B cell (primary cell): Measurements from ENCODE around the gene FBXO34. TPM values are rescaled to one million over a fixed set of nuclear protein-coding genes. Genes with fewer than 3 reads are reported as not detected.

Source experiments
- ATAC-seq: fragments of 200-7000 bp; cut with Tn5 transposase; one replicate; pipeline ENCODE4 v1.10.0; 2021; ENCODE audit warnings: low read depth, mild to moderate bottlenecking, moderate number of reproducible peaks, moderate library complexity
- CTCF ChIA-PET: fragments of 350-600 bp; sonication (Branson Sonifier 250); formaldehyde crosslinking; loops from one replicate; lab custom pipeline; 2021; ENCODE audit warnings: antibody characterized with exemption, inconsistent platforms; lab: Charles Lee
- POLR2A ChIA-PET: fragments of 350-600 bp; sonication (Branson Sonifier 250); formaldehyde crosslinking; loops from one replicate; lab custom pipeline; 2021; ENCODE audit warnings: antibody characterized with exemption; lab: Charles Lee
- DNase-seq: peaks from one replicate; pipeline ENCODE4 v3.0.0; 2013
- H2AFZ ChIP-seq: 2 replicates; pipeline ENCODE4 v1.6.1; 2012; ENCODE audit warnings: mild to moderate bottlenecking, low read depth, low read length; ENCODE audit not compliant: insufficient read depth, poor library complexity, severe bottlenecking
- H3K27ac ChIP-seq, 2 donors: 1 replicate in 1 of 2; 2 replicates in 1 of 2; pipeline ENCODE4 v1.5.1; 2012 to 2013; ENCODE audit warnings: low read length in 2 of 2, mild to moderate bottlenecking in 2 of 2, moderate library complexity in 1 of 2
- H3K27me3 ChIP-seq, 4 experiments: fragments of 200-600 bp in 1 of 4; sonication (generic) in 1 of 4; replicated peaks in 1 of 4; 1 replicate in 2 of 4; 2 replicates in 2 of 4; pipeline versions ENCODE4 v1.6.1 to v1.7.0; 2013 to 2016; ENCODE audit warnings: low read length in 3 of 4, mild to moderate bottlenecking in 2 of 4, mixed read lengths in 1 of 4, moderate library complexity in 1 of 4; ENCODE audit not compliant: insufficient read depth in 4 of 4, control insufficient read depth in 3 of 4; ENCODE audit errors: control extremely low read depth in 1 of 4
- H3K36me3 ChIP-seq, 2 experiments: replicated peaks in 1 of 2; 1 replicate in 1 of 2; 2 replicates in 1 of 2; pipeline versions ENCODE4 v1.6.1 to v1.7.1; 2013; ENCODE audit warnings: low read length in 1 of 2; ENCODE audit not compliant: insufficient read depth in 2 of 2, control insufficient read depth in 1 of 2; ENCODE audit errors: control extremely low read depth in 1 of 2, extremely low read depth in 1 of 2
- H3K4me1 ChIP-seq, 2 donors: fragments of 200-600 bp in 1 of 2; sonication (generic) in 1 of 2; 1 replicate in 1 of 2; 2 replicates in 1 of 2; pipeline versions ENCODE4 v1.5.1 to v1.6.1; 2013 to 2017; ENCODE audit warnings: low read length in 2 of 2; ENCODE audit not compliant: control insufficient read depth in 2 of 2, insufficient read depth in 2 of 2
- H3K4me2 ChIP-seq: replicated peaks from 2 replicates; pipeline ENCODE3; 2012; ENCODE audit warnings: mild to moderate bottlenecking, low read depth, low read length; ENCODE audit not compliant: poor library complexity, severe bottlenecking
- H3K4me3 ChIP-seq, 5 experiments: fragments of 200-600 bp in 1 of 5; sonication (generic) in 1 of 5; 1 replicate in 3 of 5; 2 replicates in 2 of 5; pipeline versions ENCODE4 v1.5.1 to v1.7.0; 2011 to 2016; ENCODE audit warnings: low read length in 4 of 5, mild to moderate bottlenecking in 4 of 5, low read depth in 2 of 5, control low read depth in 1 of 5, moderate library complexity in 1 of 5; ENCODE audit not compliant: insufficient read depth in 1 of 5; ENCODE audit errors: control extremely low read depth in 1 of 5, extremely low read depth in 1 of 5
- H3K79me2 ChIP-seq: fragments of 200-600 bp; sonication (generic); one replicate; pipeline ENCODE4 v1.6.0; 2016; ENCODE audit warnings: low read length; ENCODE audit not compliant: control insufficient read depth, insufficient read depth
- H3K9ac ChIP-seq: fragments of 200-600 bp; sonication (generic); 2 replicates; pipeline ENCODE4 v1.6.1; 2017; ENCODE audit warnings: mild to moderate bottlenecking, low read length, moderate library complexity
- H3K9me3 ChIP-seq, 3 donors: one replicate each; pipeline versions ENCODE4 v1.6.1 to v1.7.1; 2013; ENCODE audit warnings: low read length in 2 of 3; ENCODE audit not compliant: control insufficient read depth in 2 of 3, insufficient read depth in 1 of 3; ENCODE audit errors: control extremely low read depth in 1 of 3
- H4K20me1 ChIP-seq: 2 replicates; pipeline ENCODE4 v1.6.0; 2012; ENCODE audit warnings: mild to moderate bottlenecking, low read length; ENCODE audit not compliant: insufficient read depth, control insufficient read depth, poor library complexity, severe bottlenecking
- H3K27ac Mint-ChIP-seq: one replicate; pipeline ENCODE4 v1.8.0; 2021; ENCODE audit warnings: mixed read lengths
- H3K27me3 Mint-ChIP-seq: one replicate; pipeline ENCODE4 v1.8.0; 2021; ENCODE audit warnings: mixed read lengths
- H3K4me1 Mint-ChIP-seq: one replicate; pipeline ENCODE4 v1.8.0; 2021; ENCODE audit warnings: mixed read lengths
- H3K4me3 Mint-ChIP-seq: one replicate; pipeline ENCODE4 v1.8.0; 2021; ENCODE audit warnings: mixed read lengths
- H3K9me3 Mint-ChIP-seq: one replicate; pipeline ENCODE4 v1.8.0; 2022; ENCODE audit warnings: mixed read lengths; ENCODE audit not compliant: insufficient read depth
- CTCF ChIP-seq: fragments of 200-600 bp; IDR thresholded peaks from one replicate; pipeline ENCODE4 v1.8.0; 2022; ENCODE audit warnings: antibody characterized with exemption, mild to moderate bottlenecking
- EZH2 ChIP-seq: IDR thresholded peaks from 2 replicates; pipeline ENCODE4 v1.6.1; 2012; ENCODE audit warnings: borderline replicate concordance, low read depth, mild to moderate bottlenecking, moderate library complexity, low read length; ENCODE audit not compliant: insufficient read depth, poor library complexity, severe bottlenecking
- WGBS: methylation state at CpG from one replicate; pipeline ENCODE4 v1.1.5; 2013; ENCODE audit warnings: missing lambda C conversion rate; ENCODE audit not compliant: insufficient coverage; 5-methylcytosine and 5-hydroxymethylcytosine counted together
- intact Hi-C: fragments of 100-400 bp; cut with micrococcal nuclease; formaldehyde crosslinking; loops from one replicate; pipeline ENCODE4 v1.10.0; 2022
- polyA plus RNA-seq: library from polyadenylated mRNA; depleted of rRNA; stranded (reverse); fragments of >200 nt; gene quantifications from 2 replicates; pipeline ENCODE4 v1.2.3, GENCODE V29; 2012
- total RNA-seq, 2 donors: library from RNA; stranded (reverse); fragments of 120-200 nt in 1 of 2; gene quantifications; 1 replicate in 1 of 2; 2 replicates in 1 of 2; pipeline versions ENCODE4 v1.2.3 to v1.2.4, GENCODE V29; 2013 to 2022

The FBXO34 gene
- total and polyA plus RNA-seq, 2 donors (not counting 1 experiment from before 2014, with no cell fraction given) = 8.1 to 27.5 TPM

- Histone ChIP-seq H3K36me3 (peaks cover 0 to 3% of the 10 kb centered on the region in 2 experiments), H3K79me2 (peaks cover 88% of the 10 kb centered on the region), H4K20me1 (peaks cover 60% of the 10 kb centered on the region), H3K27me3 (no peaks in the 10 kb centered on the region), H3K4me1 (no peaks in the 10 kb centered on the region), H3K9ac (no peak overlapping the region), H3K27ac (no peak overlapping the region), H3K4me3 (no peak overlapping the region), H2AFZ (no peak overlapping the region), H3K9me3 (no peaks in the 10 kb centered on the region), H3K4me2 (no peak overlapping the region)
- ATAC-seq (no peak), DNase-seq (no peak)
- POLR2A ChIA-PET = no interaction called here
- intact Hi-C loops = no loop called here
- H3K27me3 Mint-ChIP-seq = no peaks in the 10 kb centered on the region
- TF ChIP-seq CTCF = no peak
- TF ChIP-seq EZH2 = no peak
- no peak overlapping the region for H3K4me3 Mint-ChIP-seq
- CTCF ChIA-PET = no interaction called here
- H3K9me3 Mint-ChIP-seq = no peaks in the 10 kb centered on the region
- no peak overlapping the region for H3K27ac Mint-ChIP-seq
- WGBS = 100% methylated on average over 2 of the region's 6 CpGs
- H3K4me1 Mint-ChIP-seq = peaks cover 23% of the 10 kb centered on the region
Observed at GRCh38 chr14:55288439-55288838, 17.2 kb downstream of the FBXO34 start.

- H3K9ac ChIP-seq = no peak overlapping the region
- H3K9me3 ChIP-seq = no peaks in the 10 kb centered on the region
- no peak overlapping the region for H3K27ac ChIP-seq
- no peaks in the 10 kb centered on the region for H3K4me1 ChIP-seq
- H3K36me3 ChIP-seq = no peaks in the 10 kb centered on the region
- Mint-ChIP-seq H3K4me3 (no peak overlapping the region), H3K27ac (no peak overlapping the region), H3K27me3 (no peaks in the 10 kb centered on the region), H3K4me1 (peaks cover 27% of the 10 kb centered on the region), H3K9me3 (no peaks in the 10 kb centered on the region)
- intact Hi-C loops = no loop called here
- H4K20me1 ChIP-seq = peaks cover 47% of the 10 kb centered on the region
- WGBS = no CpG with 5 or more reads among the region's 3 CpGs
- ChIA-PET CTCF (interaction anchor here (1.1 kb wide), 1 partner anchor 13 kb away, joined by 3 read pairs; no protein-coding TSS in a partner anchor), POLR2A (no interaction called here)
- H3K79me2 ChIP-seq = peaks cover 74% of the 10 kb centered on the region
- DNase-seq = no peak
- H3K27me3 ChIP-seq = no peaks in the 10 kb centered on the region
- no peak overlapping the region for H3K4me2 ChIP-seq
- H3K4me3 ChIP-seq = no peak overlapping the region
- no peak overlapping the region for H2AFZ ChIP-seq
- TF ChIP-seq EZH2 (no peak), CTCF (no peak)
- no peak for ATAC-seq
Observed at GRCh38 chr14:55291480-55292081, 20.4 kb downstream of the FBXO34 start.
